GM23338 (cell line): Measurements from ENCODE around the gene ANO10.

ENCODE experiments used
- CTCF ChIP-seq, 2 experiments: fragments of 200-600 bp in 1 of 2; sonication (generic) in 1 of 2; conservative IDR thresholded peaks; 2 replicates each; pipeline versions ENCODE4 v1.5.1 to v1.6.1; 2016 to 2017; ENCODE audit warnings: antibody characterized with exemption in 2 of 2, low read depth in 2 of 2, mild to moderate bottlenecking in 2 of 2, moderate library complexity in 1 of 2
- EZH2 ChIP-seq: fragments of 200-600 bp; sonication (generic); IDR thresholded peaks from one replicate; pipeline ENCODE4 v1.8.0; 2017; ENCODE audit warnings: antibody characterized with exemption, mild to moderate bottlenecking, low read depth; ENCODE audit not compliant: unreplicated experiment
- EZH2phosphoT487 ChIP-seq: fragments of 200-600 bp; sonication (generic); IDR thresholded peaks from one replicate; pipeline ENCODE4 v1.8.1; 2018; ENCODE audit warnings: antibody characterized with exemption; ENCODE audit not compliant: unreplicated experiment
- POLR2AphosphoS5 ChIP-seq: IDR thresholded peaks from 2 replicates; pipeline ENCODE4 v1.6.1; 2016; ENCODE audit warnings: antibody characterized with exemption, low read depth
- REST ChIP-seq: IDR thresholded peaks from one replicate; pipeline ENCODE4 v1.6.1; 2018; ENCODE audit warnings: antibody characterized with exemption; ENCODE audit not compliant: unreplicated experiment
- STAT1 ChIP-seq: IDR thresholded peaks from one replicate; pipeline ENCODE4 v1.6.1; 2016; ENCODE audit warnings: antibody characterized with exemption; ENCODE audit not compliant: unreplicated experiment
- ZNF114 ChIP-seq: fragments of 250-450 bp; sonication (Bioruptor Pico); IDR thresholded peaks from 2 replicates; pipeline ENCODE4 v1.5.0; 2020; ENCODE audit warnings: mild to moderate bottlenecking, moderate library complexity
- ZNF331 ChIP-seq: fragments of 250-450 bp; sonication (Bioruptor Pico); IDR thresholded peaks from 2 replicates; pipeline ENCODE4 v1.5.0; 2020; ENCODE audit warnings: low read depth, mild to moderate bottlenecking, moderate library complexity

- TF ChIP-seq POLR2AphosphoS5 (no peak), CTCF (conservative IDR thresholded peaks at IDR 0.05; ENCODE audit: low read depth in 2 of 2) (no peak), REST (no peak), EZH2 (no peak), ZNF114 (CRISPR knock-in tag) (no peak), EZH2phosphoT487 (no peak), ZNF331 (CRISPR knock-in tag) (no peak), STAT1 (no peak)
Measured at GRCh38 chr3:43331381-43331780, 290.4 kb downstream of the ANO10 start.
